GM19193 (cell line): ENCODE results near the gene SLC1A1.

ENCODE experiments used
- POLR2A ChIP-seq: IDR thresholded peaks from 4 replicates; pipeline ENCODE4 v1.6.1; 2011; ENCODE audit not compliant: insufficient read depth, insufficient read length; ENCODE audit errors: extremely low read depth

The SLC1A1 gene

DNA sequence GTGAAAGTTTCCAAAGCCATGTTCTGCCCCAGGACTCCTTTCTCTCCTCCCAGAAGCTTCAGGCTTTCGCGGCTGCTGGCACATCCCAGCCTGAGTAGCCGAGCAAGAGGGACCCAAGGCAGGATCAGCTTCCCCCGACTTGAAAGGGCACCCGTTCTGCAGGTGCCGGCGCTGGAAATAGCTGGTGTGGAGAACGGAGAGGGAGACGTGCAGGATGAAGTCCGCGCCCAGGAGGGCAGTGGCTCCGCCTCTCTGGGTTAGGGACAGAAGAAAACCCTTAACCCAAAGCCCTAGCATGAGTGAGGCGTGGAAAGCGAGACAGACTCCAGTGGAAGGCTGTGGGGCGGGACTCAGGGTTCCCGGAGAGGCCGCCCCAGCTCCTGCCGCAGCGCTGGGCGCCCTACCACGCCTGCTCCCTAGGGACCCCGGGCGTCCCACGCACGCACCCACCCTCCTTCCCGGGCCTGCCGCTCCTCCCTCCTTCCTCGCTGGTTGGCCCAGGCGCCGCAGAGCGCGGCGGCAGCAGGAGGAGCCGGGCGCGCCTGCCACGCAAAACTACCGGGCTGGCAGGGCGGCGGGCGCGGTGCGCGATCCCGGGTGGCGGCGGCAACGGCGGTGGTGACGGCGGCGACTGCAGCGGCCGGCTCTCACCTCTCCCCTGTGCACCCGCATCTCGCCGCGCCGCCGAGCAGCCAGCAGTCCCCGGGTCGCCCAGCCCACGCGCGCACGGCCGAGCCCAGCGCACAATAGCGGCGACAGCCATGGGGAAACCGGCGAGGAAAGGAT, at the start of gene SLC1A1:
SLC1A1 (plus strand) TSS at position 550 of the 786 bp plus-strand sequence; CDS start at position 762, 212 bp downstream.
- TF ChIP-seq POLR2A = peak; percentile 71

DNA sequence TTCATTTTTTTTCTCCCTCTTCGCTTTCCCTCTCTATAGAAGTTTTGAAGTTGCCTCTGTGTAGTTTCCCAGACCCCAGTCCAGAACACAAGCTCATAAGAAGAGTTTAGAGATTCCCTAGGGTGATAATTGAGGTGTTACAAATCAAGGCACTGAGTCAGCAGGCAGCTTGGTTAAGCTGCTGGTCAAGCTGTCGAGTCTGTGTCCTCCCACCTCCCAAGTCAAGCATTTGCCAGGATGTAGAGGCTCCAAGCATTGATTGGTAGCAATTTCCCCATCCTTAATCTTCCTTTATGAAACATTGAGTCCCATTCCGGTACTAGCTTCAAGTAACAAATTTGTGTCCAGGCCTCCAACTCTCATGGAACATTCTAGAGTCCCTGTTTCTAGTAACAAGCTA, 47.5 kb upstream of the SLC1A1 start:
- TF ChIP-seq POLR2A = no peak

DNA sequence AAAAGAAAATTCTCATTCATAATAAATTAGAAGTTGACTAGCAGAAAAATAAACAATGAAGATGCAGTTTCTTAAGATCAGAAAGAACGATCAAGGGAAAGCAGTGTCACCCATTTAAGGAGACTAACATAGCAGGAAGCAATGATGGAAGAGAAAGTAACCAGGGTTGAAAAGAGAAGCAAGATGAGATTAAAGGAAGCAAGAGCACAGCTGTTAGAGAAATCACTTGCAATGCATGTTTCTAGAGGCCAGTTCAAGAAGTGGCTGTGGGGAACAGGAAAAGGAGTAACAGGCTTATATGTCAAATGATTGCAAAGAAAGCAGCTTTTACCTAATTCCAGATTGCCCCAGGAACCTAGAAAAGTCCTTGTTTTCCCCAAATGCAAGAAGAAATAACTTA, 46.8 kb upstream of the SLC1A1 start:
- no peak for TF ChIP-seq POLR2A

- no peak for TF ChIP-seq POLR2A
These were observed 28.8 kb upstream of the SLC1A1 start for GRCh38 chr9:4461437-4461836.

DNA sequence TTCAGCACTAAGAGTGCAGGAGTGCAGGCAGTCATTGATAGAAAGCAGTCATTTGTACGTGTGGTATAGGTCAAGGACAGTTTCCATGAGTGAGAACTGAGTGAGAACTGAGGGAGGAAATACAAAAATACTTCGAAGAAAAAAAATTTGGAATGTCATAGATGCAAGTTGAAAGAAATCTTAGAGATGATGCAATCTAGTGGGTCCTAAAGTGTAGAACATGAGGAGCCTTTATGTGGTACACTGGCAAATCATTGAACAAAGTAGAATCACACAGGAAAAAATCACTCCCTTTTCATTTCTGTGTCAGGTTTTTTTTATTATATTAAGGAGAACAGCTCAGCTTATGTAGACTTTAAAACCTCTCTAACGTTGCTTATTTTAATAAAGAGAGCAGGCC, 26.4 kb upstream of the SLC1A1 start:
- no peak for TF ChIP-seq POLR2A

DNA sequence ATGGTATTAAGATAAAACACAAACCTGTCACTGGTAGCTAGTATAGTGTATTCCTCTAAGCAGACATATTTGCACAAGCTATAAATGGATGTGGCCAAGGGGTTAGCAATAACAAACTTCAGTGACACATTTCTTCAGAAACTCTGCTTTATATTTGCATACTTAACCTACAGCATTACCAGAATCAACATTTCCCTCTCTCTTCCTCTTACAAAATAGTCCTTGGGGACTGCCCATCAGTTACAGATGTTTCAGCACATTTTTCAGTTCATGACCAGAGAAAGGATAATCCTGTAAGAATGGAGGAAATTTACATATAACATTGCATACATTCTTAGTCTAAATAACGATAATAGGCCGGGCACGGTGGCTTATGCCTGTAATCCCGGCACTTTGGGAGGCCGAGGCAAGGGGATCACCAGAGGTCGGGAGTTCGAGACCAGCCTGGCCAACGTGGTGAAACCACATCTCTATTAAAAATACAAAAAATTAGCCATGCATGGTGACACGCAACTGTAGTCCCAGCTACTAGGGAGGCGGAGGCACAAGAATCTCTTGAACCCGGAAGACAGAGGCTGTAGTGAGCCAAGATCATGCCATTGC, 25.3 kb upstream of the SLC1A1 start:
- no peak for TF ChIP-seq POLR2A

DNA sequence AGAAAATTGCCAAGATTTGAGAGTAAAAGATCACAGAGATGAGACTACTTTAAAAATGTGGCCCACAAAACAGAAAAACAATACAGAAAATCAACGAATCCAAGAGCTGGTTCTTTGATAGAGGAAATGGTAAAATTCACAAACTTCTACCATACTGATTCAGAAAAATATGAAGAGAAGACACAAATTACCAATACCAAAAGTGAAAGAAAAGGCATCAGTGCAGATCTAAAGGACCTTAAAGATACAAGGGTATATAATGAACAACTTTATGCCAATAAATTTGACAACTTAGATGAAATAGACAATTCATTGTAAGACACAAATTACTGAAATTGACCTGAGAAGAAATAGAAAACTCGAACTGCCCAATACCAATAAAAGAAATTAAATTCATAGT, 24.4 kb upstream of the SLC1A1 start:
- no peak for TF ChIP-seq POLR2A

DNA sequence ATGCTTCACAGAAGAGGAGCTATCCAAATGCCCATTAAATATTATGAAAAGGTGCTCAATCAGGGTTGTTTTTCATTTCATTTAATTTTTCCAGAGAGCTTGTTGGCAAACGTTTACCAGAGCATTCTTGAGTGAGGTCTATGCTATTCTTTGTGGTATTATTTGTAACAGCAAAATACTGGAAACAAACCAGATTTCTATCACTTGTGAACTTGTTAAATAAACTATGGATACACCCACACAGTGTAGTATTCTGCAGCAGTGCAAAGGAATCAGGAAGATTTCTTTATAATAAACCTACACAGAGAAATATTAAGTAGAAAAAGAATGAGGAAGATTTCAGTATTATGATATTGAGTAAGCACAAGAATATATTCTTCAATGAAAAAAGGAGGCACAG, 15.0 kb upstream of the SLC1A1 start:
- TF ChIP-seq POLR2A = no peak

DNA sequence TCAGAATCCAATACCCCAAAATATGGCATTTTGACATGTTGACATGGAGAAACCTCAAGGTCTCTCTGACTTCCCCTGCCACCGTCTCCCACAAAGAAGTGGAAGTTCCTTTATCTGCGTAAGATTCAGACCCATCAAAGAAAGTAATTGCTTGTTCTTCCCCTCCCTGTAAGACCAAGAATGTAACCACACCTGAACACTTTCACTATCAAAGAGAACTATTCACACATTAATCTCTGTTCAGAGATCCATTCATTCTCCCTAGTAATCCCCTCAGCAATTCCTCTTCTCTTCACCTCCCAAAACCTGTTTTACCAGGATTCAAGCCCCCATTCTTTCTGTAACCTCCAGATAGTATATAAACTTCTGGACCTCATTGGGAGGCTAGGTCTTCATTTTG, 4.1 kb upstream of the SLC1A1 start:
- no peak for TF ChIP-seq POLR2A

- TF ChIP-seq POLR2A = no peak
These were observed 728 bp upstream of the SLC1A1 start for GRCh38 chr9:4489562-4489918.

- TF ChIP-seq POLR2A = no peak
These were observed 697 bp downstream of the SLC1A1 start for GRCh38 chr9:4490705-4491625.

DNA sequence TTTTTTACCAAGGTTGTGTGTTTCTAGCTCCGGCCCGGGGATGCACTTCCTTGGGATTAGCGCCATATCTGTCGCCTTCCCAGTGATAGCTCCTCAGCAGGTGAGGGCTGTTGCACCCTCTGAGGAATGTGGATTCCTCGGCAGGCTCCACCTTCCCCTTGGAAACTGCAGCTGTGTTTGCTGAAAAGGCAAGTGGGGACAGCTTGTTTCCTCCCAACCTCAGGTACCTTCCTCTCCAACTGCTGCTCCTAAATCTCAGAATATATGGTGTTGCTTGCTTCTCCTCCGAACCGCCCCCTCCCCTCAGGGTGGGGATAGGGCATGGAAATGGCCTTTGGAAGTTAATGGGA, 1.3 kb downstream of the SLC1A1 start:
- no peak for TF ChIP-seq POLR2A

- TF ChIP-seq POLR2A = no peak
These were observed 4.1 kb downstream of the SLC1A1 start for GRCh38 chr9:4494332-4494731.

DNA sequence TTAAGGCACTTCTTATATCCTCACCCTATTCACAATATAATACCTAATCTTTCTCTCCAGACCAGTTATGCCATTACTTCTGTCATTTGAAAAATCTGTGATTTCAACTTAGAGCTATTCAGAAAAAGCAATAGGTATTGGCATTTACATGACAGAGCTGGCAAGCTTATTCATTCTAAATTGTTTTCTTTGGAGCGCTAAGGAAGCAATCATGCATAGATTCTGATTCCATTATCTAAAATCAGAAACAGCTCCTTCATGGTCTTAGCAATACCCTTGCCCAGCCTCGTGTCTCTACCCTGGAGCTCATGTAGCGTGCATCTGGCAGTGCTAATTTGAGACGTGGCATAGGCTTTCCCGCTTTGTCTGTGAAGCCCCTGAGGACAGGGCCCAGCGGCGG, 4.5 kb downstream of the SLC1A1 start:
- TF ChIP-seq POLR2A = no peak

DNA sequence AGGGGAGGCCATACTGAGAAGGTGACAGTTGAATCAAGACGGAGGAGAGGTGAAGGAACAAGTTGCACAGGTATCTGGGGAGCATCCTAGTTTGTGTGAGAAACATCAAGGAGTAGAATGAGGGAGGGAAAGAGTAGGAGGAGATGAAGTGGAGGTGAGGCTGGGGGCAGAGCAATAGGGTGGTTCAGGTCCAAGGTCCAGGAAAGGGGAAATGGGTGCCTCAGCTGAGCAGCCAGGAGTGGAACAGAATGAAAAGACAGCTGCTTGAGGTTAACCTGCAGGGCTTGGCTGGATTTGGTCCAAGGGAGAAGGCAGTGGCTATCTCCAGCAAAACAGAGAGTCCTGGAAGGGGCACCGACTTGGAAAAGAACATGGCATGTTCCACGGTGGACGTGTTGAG, 5.3 kb downstream of the SLC1A1 start:
- no peak for TF ChIP-seq POLR2A
